Activated T-cell treated with anti-CD3 and anti-CD28 coated beads for 48 hours (primary cell): Measurements from ENCODE around the gene TMEM8B.

ENCODE experiments used
- DNase-seq: peaks from one replicate; pipeline ENCODE4 v3.0.0-alpha.2; 2020; ENCODE audit warnings: low read depth

The TMEM8B gene, protein sequence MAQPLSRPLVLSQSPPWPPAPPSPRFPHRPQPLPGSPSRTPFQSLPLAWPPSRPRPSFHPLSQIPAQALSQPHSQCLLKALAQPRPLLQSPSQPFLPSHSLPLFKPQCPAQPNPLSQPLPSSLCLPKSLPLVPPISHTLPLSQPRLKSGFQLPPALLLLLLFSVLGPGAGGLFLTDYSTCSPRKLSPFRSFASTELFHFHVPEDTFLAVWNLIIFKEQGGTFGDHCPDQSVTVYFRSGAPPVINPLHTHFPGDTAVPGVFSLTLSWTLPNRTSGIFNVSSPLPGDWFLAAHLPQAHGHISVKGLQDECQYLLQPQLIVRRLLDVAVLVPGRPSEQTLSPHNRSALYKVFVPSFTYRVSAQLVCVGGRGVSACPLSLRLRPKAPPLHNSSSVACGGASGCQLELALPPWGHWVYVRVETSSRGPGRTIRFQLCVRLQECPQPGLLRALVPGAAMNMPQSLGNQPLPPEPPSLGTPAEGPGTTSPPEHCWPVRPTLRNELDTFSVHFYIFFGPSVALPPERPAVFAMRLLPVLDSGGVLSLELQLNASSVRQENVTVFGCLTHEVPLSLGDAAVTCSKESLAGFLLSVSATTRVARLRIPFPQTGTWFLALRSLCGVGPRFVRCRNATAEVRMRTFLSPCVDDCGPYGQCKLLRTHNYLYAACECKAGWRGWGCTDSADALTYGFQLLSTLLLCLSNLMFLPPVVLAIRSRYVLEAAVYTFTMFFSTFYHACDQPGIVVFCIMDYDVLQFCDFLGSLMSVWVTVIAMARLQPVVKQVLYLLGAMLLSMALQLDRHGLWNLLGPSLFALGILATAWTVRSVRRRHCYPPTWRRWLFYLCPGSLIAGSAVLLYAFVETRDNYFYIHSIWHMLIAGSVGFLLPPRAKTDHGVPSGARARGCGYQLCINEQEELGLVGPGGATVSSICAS

GRCh38 chr9:35829084-35829763 is at the start of gene TMEM8B:
TMEM8B (plus strand) TSS chr9:35829228; CDS start chr9:35829448, 220 bp downstream.
- DNase-seq: peak; percentile 91

- no peak for DNase-seq
Observed at GRCh38 chr9:35781066-35781465, 48.0 kb upstream of the TMEM8B start.

DNA sequence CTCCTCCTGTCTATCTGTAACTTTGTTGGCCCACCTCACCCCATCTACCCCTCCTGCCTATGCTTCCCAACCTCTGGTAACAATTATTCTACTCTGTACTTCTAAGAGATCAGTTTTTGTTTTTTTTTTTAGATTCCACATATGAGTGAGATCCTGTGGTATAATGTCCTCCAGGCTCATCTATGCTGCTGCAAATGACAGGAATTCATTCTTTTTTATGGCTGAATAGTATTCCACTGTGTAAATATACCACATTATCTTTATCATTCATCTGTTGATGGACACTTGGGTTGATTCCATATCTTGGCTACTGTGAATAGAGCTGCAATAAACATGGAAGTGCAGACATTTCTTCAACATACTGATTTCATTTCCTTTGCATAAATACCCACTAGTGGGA is 45.6 kb upstream of the TMEM8B start:
- no peak for DNase-seq

DNA sequence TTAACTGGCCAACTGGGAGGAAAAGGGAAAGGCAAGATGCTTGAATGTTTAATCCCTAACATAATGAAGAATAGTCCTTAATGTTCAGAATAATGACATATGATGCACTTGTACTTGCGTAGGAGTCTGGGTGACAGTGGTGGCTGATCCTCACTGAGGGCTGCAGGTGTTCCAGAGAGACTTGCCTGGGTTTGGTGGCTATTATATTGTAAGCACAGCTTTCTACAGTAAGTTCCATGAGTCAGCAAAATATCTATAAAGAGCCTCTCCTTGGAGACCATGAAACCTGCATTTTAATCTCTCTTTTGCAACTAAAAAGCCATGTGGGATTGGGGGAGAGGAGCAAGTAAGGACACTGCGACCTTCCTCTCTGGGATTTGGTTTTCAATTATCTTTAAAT is 39.5 kb upstream of the TMEM8B start:
- no peak for DNase-seq

GRCh38 chr9:35790025-35790384 is 39.0 kb upstream of the TMEM8B start:
- no peak for DNase-seq

GRCh38 chr9:35790385-35791296 is 38.4 kb upstream of the TMEM8B start:
- DNase-seq: peak; percentile 28

DNA sequence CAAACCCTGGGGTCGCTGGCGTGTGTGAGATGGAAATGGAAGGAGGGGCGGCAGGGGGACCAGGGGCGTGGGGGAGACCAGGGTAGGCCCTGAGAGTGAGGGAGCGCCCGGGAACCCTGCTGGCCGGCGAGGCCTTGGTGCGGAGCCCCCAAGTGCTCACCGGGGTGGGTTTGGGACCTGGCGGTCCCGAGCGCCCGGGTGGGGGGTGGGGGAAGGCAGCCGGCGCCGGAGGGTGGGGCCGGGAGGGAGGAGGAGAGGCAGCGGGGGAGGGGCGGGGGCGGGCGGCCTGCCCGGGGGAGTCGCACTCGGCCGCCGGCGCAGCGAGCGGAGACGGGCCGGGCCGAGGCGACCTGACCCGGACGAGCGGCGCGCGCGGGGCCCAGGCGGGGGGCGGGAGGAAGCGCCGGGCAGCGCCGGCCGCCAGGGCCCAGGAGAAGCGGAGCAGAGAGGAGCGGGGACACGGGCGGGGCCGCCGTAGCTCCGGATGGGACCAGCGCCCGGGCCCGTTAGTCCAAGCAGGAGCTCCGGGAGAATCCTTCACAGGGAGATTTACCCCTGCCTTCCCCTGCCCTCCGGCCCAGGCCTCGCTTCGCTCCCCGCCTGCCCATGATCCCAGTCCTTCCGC is 37.6 kb upstream of the TMEM8B start, which contains the start of gene NPR2:
TSS of gene NPR2 (plus strand) at position 295 of the 625 bp plus-strand sequence. CDS start 818 bp downstream, outside the sequence.
- DNase-seq: no peak

GRCh38 chr9:35792024-35792813 is 36.8 kb upstream of the TMEM8B start:
- no peak for DNase-seq

DNA sequence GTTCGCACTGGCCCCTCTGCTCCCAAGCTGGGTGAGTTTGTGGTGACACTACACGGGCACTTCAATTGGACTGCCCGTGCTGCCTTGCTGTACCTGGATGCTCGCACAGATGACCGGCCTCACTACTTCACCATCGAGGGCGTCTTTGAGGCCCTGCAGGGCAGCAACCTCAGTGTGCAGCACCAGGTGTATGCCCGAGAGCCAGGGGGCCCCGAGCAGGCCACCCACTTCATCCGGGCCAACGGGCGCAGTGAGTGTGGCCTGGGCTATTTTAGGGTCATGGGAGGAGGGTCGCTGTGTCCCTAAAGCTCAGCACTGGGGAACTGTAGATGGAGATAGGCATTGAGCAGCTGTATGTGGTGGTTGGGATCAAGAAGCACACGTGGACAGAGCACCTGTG is 36.2 kb upstream of the TMEM8B start:
- no peak for DNase-seq

DNA sequence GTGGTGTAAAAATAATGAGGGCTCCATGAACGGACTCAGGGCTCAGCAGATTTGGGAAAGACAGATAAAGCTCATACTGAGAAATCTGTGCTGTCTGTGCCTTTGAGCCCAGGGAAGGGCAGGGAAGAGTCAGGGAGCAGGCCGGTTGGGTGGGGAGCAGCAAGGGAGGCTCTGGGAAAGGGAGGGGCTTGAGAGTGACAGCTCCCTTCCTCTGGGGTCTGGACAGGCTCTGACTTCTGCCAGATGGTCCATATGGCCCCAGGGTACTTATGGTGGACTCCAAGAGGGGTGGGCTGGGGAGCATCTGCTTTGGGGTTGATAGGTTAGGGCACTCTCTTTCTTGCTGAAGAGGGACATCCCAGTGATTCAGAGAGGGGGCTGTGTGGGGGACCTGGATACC is 35.6 kb upstream of the TMEM8B start:
- DNase-seq: no peak

GRCh38 chr9:35795695-35796094 is 33.3 kb upstream of the TMEM8B start:
- no peak for DNase-seq

DNA sequence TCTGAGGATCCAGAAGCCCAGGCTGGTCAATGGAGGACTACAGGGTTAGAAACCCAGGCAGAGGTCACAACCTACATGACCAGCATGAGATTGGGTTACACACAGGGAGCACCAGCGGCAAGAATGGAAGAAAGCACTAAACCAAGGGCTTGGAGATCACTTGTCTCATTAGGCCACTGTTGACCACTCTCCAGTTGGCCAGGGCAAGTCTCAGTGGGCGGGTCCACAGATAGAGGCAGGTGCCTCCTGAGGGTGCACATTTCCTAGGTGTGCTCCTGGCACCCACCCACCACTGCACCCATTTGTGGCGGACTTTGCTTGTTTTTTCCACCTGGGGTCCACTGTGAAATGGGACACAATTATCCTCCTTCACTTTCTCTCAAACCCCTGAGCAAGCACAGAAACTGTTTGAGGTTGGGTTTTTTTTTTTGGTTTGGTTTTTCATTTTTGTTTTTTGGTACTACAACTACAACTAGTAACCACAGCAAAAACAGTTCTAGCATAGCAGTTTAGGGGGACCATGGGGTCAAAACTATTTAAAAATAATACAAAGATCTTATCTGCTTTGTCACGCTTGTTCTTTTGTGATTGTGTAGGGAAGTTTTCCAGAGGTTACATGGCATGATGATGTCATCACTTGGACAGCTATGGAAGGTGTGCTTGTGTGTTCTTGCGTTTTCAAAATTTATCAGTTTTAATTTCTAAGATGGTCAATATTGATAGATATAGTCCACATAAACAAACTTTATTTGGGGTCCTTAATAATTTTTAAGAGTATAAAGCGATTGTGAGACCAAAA is 31.5 kb upstream of the TMEM8B start:
- no peak for DNase-seq

DNA sequence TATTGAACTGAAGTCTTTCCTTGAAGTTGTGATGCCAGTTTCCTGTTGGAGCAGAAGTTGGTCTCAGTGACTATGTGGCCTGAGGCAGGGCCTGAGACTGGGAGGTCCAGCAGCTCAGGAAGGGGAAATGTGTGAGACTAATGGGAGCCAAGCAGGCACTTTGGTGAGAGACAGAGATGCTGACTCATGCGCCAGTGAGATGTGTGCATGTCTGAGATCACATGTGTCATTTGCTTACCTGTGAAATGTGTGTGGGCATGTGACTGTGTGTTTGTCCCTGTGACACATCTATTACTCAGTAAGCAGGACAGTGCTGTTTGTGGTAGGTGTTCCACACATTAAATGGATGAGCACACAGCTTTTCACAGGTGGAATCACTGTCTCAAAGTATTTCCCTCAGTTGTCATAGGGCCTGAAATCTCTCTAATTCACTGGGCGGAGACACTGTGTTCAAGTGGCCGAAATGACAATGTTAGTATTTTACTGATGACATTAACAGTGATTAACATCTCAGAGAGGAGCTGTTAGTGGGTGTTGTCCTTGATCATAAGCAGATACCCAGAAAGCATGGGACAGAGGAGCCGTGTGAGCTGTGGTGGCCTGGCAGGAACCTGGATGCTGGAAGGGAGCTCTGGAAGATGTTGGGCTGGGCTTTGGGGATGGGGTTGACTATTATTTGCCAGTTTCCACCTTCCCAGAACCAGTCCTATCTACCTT is 30.2 kb upstream of the TMEM8B start:
- DNase-seq: peak; percentile 40

DNA sequence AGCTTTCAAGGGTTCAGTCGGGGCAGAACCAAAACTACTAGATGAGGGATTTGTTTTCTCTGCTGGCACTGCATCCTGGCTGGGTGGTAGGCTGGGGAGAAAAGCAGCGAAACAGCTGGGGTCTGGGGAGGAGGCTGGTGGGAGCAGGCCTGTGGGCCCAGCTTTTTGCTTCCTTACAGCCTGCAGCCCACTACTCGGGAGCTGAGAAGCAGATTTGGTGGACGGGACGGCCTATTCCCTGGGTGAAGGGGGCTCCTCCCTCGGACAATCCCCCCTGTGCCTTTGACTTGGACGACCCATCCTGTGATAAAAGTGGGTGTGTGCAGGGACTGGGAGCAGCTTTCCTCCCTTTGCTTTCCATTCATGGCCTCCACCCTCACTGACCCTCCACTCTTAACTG is 28.5 kb upstream of the TMEM8B start:
- no peak for DNase-seq

DNA sequence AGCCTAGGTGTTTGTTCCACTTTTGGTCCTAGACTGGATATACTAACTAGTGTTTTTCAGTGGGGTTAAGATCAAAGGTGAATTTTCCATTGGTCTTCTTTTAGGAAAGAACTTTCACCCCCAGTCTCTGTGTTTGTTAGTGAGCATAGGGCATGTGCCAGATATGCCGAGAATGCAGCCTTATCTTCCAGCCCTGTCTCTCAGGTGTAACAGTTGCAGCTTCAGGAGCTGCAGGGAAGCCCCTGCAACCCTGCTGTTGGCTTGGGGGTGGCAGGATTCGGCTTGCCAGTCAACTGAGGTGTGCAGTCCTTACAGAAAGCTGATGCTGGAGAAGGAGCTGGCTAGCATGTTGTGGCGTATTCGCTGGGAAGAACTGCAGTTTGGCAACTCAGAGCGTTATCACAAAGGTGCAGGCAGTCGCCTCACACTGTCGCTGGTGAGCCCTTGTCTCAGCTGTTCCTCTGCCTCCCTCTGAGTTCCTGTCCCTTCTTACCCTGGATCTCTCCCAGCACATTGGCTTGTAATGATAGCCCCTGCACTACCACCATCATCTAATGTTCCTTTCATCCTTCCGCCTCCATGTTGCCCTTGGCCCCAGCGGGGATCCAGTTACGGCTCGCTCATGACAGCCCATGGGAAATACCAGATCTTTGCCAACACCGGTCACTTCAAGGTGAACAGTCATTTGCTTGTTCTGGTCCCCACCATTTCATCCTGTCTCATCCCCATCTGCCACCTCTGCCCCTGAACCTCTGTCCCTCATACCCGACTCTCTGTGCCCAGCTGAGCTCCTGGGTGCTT is 27.5 kb upstream of the TMEM8B start:
- DNase-seq: no peak

GRCh38 chr9:35806101-35806500 is 22.9 kb upstream of the TMEM8B start:
- no peak for DNase-seq

DNA sequence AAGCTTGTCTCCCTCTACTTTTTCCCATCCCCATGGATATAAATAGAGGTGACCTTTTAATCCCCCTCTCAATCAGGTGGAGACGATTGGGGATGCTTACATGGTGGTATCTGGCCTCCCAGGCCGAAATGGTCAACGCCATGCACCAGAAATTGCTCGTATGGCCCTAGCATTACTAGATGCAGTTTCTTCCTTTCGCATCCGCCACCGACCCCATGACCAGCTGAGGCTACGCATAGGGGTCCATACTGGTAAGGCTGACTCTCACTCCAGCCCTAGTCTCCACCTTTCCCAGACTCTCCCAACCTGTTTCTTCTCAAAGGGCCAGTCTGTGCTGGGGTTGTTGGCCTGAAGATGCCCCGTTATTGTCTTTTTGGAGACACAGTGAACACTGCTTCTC is 20.6 kb upstream of the TMEM8B start:
- DNase-seq: no peak

- DNase-seq: no peak
Observed at GRCh38 chr9:35810122-35810521, 18.9 kb upstream of the TMEM8B start.
